Nephron progenitor cell (in vitro differentiated cells): ENCODE measurements around the gene GTF2F1.
A peak's percentile ranks its signal among the peaks of the same experiment; 100 is the strongest.
"Not testable (repeated sequence)": the region's sequence is repeated elsewhere in the genome, so short reads cannot be mapped to it uniquely, and the experiment has no call there.

Experiments
- DNase-seq: peaks from one replicate; pipeline ENCODE4 v3.0.0; 2021
- H3K27ac Mint-ChIP-seq: 2 replicates; pipeline ENCODE4 v1.8.0; 2021; ENCODE audit warnings: mild to moderate bottlenecking, moderate library complexity, mixed read lengths
- H3K27me3 Mint-ChIP-seq: 2 replicates; pipeline ENCODE4 v1.8.0; 2021; ENCODE audit warnings: mild to moderate bottlenecking, low read depth, mixed read lengths; ENCODE audit not compliant: poor library complexity
- H3K36me3 Mint-ChIP-seq: 2 replicates; pipeline ENCODE4 v1.8.0; 2021; ENCODE audit warnings: low read depth, mixed read lengths
- H3K4me1 Mint-ChIP-seq: 2 replicates; pipeline ENCODE4 v1.8.0; 2021; ENCODE audit warnings: mixed read lengths
- H3K4me3 Mint-ChIP-seq: 2 replicates; pipeline ENCODE4 v1.8.0; 2021; ENCODE audit warnings: mild to moderate bottlenecking, moderate library complexity, mixed read lengths
- H3K9me3 Mint-ChIP-seq: 2 replicates; pipeline ENCODE4 v1.8.0; 2021; ENCODE audit warnings: mild to moderate bottlenecking, moderate library complexity, mixed read lengths
- CTCF ChIP-seq: fragments of 200-600 bp; sonication (generic); IDR thresholded peaks from 2 replicates; pipeline ENCODE4 v1.5.0; 2021; ENCODE audit warnings: antibody characterized with exemption

Gene GTF2F1

GRCh38 chr19:6359568-6360341, 33.2 kb downstream of the GTF2F1 start:
- Mint-ChIP-seq H3K4me3 (peak overlapping the region; percentile 43), H3K27me3 (no peaks in the 10 kb centered on the region), H3K36me3 (peaks cover 9% of the 10 kb centered on the region), H3K9me3 (no peaks in the 10 kb centered on the region), H3K27ac (no peak overlapping the region), H3K4me1 (peaks cover 31% of the 10 kb centered on the region)
- no peak for DNase-seq
- no peak for TF ChIP-seq CTCF

- H3K9me3 Mint-ChIP-seq = peaks cover 10% of the 10 kb centered on the region
- DNase-seq = no peak
- H3K4me1 Mint-ChIP-seq = peaks cover 31% of the 10 kb centered on the region
- H3K27me3 Mint-ChIP-seq = no peaks in the 10 kb centered on the region
- no peaks in the 10 kb centered on the region for H3K36me3 Mint-ChIP-seq
- H3K4me3 Mint-ChIP-seq = no peak overlapping the region
- no peak for TF ChIP-seq CTCF
- no peak overlapping the region for H3K27ac Mint-ChIP-seq
Observed at GRCh38 chr19:6358003-6358402, 35.0 kb downstream of the GTF2F1 start.

- no peak for DNase-seq
- TF ChIP-seq CTCF = no peak
- peaks cover 17% of the 10 kb centered on the region for H3K9me3 Mint-ChIP-seq
- peaks cover 8% of the 10 kb centered on the region for H3K27me3 Mint-ChIP-seq
- H3K36me3 Mint-ChIP-seq = no peaks in the 10 kb centered on the region
- peaks cover 25% of the 10 kb centered on the region for H3K4me1 Mint-ChIP-seq
- H3K27ac Mint-ChIP-seq = no peak overlapping the region
- H3K4me3 Mint-ChIP-seq = no peak overlapping the region
Observed at GRCh38 chr19:6357174-6357573, 35.8 kb downstream of the GTF2F1 start.

- DNase-seq, H3K27ac Mint-ChIP-seq, H3K4me3 Mint-ChIP-seq, H3K36me3 Mint-ChIP-seq: not testable (repeated sequence)
- H3K27me3 Mint-ChIP-seq = peaks cover 15% of the 10 kb centered on the region
- peaks cover 20% of the 10 kb centered on the region for H3K9me3 Mint-ChIP-seq
- H3K4me1 Mint-ChIP-seq = peaks cover 20% of the 10 kb centered on the region
Observed at GRCh38 chr19:6355321-6356040, 37.5 kb downstream of the GTF2F1 start.

GRCh38 chr19:6354098-6354674, 38.8 kb downstream of the GTF2F1 start:
- no peak for TF ChIP-seq CTCF
- Mint-ChIP-seq H3K4me3 (no peak overlapping the region), H3K9me3 (peaks cover 20% of the 10 kb centered on the region), H3K27ac (no peak overlapping the region), H3K36me3 (no peaks in the 10 kb centered on the region), H3K4me1 (peaks cover 12% of the 10 kb centered on the region), H3K27me3 (peaks cover 24% of the 10 kb centered on the region)
- no peak for DNase-seq

- Mint-ChIP-seq H3K9me3 (peaks cover 20% of the 10 kb centered on the region), H3K27ac (no peak overlapping the region), H3K36me3 (no peaks in the 10 kb centered on the region), H3K4me1 (peaks cover 4% of the 10 kb centered on the region), H3K27me3 (peaks cover 37% of the 10 kb centered on the region), H3K4me3 (no peak overlapping the region)
- DNase-seq = no peak
- no peak for TF ChIP-seq CTCF
Observed at GRCh38 chr19:6352381-6353165, 40.4 kb downstream of the GTF2F1 start.
